ENCODE data around the gene MTARC1.

MTARC1 gene

DNA sequence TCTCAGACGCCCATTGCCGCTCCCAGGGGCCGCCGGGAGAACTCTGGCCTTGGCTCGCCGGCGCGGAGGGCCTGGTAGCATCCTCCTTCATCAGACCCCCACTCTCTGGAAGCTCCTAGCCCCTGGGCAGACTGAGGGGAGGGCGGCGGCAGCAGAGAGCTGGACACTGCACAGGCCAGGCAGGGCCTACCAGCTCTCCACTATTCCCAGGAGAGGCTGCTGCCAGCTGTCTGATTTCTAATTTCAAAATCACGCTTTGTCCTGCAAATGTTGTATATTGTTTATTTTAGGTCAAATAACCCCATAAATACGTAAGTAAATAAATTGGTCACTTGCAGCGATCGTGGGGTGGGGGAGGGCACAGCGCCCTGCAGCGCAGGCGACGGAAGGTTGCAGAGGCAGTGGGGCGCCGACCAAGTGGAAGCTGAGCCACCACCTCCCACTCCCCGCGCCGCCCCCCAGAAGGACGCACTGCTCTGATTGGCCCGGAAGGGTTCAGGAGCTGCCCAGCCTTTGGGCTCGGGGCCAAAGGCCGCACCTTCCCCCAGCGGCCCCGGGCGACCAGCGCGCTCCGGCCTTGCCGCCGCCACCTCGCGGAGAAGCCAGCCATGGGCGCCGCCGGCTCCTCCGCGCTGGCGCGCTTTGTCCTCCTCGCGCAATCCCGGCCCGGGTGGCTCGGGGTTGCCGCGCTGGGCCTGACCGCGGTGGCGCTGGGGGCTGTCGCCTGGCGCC, at the start of gene MTARC1:
Gene MTARC1 (plus strand): TSS at position 577 of the 732 bp plus-strand sequence. CDS start 32 bp downstream, at position 609.
- DNase-seq = no peak

DNA sequence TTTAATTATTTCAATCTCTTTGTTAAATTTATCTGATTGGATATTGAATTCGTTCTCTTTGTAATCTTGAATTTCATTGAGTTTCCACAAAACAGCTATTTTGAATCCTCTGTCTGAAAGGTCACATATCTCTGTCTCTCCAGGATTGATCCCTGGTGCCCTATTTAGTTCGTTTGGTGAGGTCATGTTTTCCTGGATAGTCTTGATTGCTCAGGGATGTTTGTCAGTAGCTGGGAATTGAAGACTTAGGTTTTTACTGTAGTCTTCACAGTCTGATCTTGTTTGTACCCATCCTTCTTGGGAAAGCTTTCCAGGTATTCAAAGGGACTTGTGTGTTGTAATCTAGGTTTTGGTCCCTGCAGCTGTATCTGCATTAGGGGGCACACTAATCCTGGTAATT, 45.4 kb upstream of the MTARC1 start:
- no peak for DNase-seq

DNA sequence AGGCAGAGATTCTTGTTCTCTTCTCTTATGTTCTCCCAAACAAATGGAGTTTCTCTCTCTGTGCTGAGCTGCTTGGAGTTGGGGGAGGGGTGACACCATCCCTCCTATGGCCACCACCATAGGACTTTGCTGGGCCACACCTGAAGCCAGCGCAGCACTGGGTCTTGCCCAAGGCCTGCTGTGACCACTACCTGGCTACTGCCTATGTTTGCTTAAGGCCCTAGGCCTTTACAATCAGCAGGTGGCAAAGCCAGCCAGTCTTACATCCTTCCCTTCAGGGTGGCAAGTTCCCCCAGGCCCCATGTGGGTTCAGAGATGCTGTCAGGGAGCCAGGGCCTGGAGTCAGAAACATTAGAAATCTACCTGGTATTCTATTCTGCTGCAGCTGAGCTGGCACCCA, 44.9 kb upstream of the MTARC1 start:
- DNase-seq = no peak

DNA sequence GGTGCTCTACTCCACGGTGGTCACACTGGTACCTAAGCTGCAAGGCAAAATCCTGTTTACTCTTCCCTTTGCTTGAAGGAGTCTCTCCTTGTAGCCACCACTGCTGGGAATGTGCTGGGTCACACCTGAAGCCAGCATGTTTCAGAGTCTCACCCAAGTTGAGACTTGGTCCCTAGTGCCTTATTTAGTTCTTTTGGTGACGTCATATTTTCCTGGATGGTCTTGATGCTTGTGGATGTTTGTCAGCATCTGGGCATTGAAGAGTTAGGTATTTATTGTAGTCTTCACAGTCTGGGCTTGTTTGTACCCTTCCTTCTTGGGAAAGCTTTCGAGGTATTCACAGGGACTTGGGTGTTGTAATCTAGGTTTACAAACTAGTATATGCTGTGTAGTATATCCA, 44.2 kb upstream of the MTARC1 start:
- no peak for DNase-seq

DNA sequence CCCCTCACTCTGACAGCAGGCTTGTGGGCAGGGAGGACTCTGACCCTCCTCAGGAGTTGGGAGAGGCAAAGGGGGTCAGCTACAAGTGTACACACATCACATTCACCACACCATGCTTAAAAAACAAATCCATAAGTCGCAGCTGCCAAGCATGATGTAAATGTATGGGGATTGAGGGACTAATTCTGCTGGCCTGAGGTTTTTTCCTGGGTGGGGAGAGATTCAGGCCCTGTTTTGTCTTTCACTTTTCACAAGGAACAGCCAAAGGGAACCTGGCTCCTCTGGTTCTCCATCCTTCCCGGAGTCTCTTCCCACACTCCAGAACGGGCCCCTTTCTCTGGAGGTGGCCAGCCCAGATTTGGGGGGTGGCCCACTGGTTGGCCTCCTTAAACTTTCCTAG, 39.9 kb upstream of the MTARC1 start:
- DNase-seq = no peak

DNA sequence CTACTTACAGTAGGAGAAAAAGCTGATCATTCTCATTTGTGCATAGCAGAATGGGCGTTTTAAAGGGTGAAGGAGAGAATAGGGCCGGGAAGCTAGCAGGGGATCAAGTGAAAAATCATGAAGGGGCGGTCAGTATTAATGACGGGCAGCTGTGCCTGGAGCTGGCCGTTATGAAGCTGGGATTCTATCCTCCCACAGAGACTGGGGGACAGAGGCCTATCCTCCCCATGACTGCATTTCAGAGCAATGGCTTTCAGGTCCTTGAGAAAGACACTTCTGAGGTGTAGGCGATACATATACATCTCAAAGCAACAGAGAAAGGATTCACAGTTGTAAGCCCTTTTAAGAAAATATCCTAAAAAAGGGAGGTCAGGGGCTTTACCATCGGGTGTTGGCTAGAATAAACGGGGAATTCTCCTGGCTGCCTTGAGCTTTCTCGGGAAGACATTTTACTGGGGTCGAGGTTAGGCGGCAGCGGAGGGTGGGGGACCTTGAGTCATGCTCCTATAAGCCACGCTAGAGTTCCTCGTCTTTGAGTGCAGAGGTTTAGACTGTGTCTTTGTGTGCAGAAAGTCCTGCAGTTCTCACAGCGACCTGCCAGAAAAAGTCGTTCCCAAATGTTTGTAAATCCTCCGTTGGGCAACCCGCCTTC, 39.1 kb upstream of the MTARC1 start:
- no peak for DNase-seq

DNA sequence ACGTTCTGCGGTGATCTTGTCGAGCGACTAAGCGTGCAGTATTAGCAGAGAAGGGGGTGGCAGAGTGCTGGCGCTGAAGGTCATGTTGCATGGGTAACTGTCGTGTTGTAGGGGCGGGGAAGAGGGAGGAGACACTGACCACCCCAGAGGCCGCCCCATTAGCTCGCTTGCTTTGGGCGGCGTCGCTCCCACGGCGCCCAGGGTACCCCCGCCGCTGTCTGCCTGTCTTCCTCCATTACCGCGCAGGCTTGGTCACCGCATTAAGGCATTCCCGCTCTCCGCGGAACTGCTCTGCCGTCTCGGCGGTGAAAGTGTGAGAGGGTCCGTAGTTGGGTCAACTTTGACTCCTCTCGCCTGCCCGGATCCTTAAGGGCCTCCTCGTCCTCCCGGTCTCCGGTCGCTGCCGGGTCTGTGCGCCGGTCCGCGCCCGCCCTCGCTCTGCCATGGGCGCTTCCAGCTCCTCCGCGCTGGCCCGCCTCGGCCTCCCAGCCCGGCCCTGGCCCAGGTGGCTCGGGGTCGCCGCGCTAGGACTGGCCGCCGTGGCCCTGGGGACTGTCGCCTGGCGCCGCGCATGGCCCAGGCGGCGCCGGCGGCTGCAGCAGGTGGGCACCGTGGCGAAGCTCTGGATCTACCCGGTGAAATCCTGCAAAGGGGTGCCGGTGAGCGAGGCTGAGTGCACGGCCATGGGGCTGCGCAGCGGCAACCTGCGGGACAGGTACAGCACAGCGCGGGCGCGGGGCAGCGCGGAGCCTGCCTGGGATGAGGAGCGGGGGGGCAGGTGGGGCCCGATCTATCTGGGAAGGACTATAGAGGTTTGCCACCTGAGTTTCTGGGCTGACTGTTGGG, 38.4 kb upstream of the MTARC1 start, which contains the start of gene MTARC2:
Gene MTARC2 (plus strand): TSS at position 234 of the 846 bp plus-strand sequence. CDS start 210 bp downstream, at position 444.
- peak in 1 of 2 donors; percentile 20 for DNase-seq

DNA sequence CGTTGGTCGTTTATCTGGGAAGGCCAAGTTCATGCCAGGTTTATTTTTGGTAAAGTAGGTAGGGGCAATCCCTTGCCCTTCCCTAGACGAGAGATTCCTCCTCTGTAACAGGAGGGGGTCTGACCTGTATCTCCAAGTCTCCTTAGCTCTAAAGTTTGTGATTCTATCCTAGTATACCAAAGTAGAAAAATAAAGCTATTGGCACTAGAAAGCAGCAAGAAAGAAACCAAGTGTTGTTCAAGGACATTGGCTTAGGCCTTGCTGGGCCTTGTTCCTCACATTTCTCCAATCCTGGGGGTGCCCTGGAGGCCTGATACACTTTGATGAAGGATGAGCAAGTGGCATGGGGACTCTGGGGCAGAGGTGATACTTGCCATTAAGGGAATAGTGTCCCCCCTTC, 37.8 kb upstream of the MTARC1 start:
- DNase-seq = no peak

DNA sequence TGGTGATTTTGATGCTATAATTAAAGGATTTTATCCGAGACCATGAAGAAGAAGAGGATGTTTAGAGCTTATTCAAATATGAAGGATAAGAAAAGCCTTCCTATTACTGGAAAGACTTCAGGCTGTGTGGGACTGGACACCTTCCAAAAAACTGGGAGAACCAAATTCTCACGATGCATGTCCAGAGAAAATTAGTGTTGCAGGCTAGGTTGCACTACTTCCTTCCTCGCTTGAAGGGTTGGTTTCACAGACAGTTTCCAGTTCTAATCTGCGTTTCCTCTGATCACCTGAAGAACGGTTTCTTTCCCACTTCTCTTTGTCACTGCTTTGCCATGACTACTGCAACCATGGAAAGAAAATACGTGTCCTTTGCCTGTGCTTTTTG, 36.6 kb upstream of the MTARC1 start:
- no peak for DNase-seq

DNA sequence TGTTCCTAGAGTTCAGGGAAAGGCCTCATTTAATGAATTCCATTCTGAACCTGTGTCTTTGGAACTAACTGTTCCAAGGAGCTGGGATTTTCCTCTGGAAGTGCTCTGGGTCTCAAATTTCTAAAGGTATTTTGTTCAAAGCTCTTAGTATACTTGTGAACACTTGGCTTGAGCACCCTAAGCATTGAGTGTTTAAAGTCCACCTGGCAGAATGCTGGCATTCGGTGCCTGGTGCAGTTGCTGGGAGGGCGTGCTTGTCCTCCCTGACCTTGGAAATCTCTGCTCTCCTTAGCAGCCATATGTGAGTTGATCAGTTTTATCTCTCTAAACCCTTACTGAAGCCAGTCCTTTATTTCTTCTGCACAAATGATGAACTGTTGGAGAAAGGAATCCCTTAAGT, 35.6 kb upstream of the MTARC1 start:
- no peak for DNase-seq

DNA sequence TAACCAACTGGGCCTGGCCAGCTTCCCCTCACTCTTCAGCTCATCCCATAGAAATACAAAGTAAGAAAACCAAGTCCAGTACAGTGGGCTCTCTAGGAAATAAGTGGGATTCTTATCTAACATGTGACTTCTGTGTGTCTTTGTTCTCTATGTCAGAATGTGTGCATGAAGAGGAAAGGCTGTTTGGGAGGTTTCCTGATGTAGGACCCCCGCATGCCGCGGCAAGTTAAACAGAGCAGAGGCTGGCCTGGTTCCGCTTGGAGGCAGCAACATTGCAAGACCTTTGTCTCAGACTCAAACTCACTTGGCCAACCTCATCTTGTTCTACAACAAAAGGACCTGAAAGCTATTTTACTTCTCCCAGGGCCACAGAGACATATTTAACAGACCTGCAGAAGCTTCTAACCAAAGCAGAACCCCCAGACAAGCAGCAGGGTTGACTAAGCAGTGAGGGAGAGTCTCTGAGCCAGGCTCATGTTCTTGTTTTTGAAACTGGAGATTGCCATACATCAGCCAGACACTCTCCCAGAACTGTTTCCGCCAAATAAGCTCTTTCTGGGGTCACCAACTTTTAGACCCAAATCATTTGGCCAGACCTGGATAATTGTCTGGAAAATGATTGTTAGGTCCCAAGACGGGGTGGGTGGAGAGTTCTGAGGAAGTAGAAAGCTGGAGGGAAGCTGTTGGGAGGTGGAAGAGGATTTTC, 32.3 kb upstream of the MTARC1 start:
- no peak for DNase-seq

DNA sequence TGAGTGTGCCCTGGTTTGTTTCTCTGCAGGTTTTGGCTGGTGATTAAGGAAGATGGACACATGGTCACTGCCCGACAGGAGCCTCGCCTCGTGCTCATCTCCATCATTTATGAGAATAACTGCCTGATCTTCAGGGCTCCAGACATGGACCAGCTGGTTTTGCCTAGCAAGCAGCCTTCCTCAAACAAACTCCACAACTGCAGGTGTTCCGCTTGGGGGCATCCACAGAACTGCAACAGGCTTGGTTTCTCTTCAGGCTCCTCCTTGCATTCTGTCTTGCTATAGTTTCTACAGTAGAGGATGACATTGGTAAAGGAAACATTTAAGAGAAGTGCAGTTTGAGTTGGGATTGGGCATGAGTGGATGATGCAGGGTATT, 31.8 kb upstream of the MTARC1 start:
- no peak for DNase-seq

DNA sequence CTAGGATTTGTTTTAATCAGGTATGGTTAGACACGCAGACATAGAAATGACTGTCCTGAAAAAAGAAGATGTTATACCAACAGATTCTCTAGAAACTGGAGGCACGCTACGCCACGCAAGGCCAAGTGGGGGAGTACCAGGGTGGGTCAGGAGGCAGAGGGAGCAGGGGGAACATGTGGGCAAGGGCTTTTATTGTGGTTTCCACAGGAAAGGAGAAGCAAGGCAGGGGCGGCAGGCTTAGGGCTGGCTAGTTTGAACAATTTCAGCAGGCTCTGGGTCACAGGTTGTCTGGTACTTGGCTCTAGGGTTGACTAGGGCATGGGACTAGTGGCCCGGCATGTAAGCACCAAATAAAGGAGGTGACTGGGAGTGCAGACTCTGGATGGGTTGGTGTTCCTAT, 31.4 kb upstream of the MTARC1 start:
- no peak for DNase-seq

DNA sequence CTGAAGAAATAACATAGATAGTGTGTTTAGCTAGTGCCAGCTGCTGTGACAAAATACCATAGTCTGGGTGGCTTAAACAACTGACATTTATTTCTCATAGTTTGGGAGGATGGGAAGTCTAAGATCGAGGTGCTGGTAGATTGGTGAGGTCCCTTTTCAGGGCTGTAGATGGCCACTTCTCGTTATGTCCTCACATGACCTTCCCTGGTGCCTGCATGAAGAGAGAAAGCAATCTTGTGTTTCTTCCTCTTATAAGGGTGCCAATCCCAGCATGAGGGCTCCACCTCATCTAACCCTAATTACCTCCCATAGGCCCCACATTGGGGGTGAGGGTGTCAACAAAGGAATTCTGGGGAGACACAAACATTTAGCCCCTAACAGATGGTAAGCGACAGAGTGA, 29.3 kb upstream of the MTARC1 start:
- no peak for DNase-seq

DNA sequence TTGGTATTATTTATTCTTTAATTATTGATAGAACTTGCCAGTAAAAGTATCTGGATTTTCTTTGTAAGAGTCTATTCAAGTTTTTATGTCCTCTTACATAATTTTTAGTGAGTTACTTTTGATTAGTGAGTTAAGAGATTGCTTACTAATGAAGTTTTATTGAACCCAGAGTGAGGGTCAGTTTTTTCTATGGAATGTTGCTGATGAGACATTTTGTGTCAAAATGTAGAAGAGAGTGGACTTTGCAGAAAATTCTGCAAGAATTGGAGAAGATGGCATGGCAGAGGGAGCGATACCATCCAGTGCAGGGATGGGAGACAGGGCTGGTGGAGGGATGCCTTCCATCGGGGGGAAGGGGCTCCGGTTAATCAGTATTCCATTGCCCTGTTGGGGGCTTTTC, 27.6 kb upstream of the MTARC1 start:
- no peak for DNase-seq

DNA sequence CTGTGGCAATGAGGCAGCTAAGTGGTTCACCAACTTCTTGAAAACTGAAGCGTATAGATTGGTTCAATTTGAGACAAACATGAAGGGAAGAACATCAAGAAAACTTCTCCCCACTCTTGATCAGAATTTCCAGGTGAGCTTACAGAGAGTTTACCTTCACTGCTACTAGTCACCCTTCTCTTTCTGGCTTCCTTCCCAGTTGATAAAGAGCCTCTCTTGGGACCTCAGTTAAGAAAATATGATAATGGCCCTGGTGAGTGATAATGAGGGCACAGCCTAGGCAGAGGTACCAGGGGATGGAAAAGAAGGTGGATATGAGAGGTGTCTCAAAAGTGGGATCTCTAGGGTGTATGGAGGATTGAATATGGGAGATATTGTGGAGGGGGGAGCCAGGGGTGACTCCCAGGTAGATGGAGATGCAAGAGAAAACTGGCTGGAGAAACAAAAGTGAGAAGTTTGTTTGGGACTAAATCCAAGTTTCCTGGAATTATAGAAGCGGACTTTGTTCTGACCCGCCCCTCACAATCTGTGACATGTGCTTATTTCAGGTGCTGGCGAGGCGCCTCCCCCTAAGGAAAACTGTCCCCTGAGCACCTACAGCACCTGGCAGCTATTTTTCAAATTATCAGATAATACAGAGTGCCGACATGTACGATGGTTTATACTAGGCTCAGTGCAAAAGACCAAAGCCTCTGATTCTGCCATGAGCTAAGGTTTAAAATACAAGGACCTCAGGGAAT, 24.9 kb upstream of the MTARC1 start:
- no peak for DNase-seq

DNA sequence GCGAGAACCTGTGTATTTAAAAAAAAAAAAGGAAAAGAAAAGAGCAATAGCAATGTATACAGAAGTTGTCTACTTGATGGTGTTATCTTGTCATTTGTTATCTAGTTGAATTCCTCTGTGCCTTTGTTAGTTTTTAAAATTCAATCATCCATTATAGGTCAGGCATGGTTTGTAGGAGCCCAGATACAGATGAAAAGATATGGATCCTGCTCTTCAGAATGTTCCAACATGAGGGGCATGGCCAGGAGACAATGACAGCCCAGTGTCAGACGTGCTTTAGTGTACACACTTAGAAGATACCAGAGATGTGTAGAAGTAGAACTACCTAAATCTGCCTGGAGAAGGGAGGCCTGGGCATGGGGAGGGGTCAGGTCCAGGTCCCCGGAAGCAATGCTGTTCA, 22.0 kb upstream of the MTARC1 start:
- no peak for DNase-seq

DNA sequence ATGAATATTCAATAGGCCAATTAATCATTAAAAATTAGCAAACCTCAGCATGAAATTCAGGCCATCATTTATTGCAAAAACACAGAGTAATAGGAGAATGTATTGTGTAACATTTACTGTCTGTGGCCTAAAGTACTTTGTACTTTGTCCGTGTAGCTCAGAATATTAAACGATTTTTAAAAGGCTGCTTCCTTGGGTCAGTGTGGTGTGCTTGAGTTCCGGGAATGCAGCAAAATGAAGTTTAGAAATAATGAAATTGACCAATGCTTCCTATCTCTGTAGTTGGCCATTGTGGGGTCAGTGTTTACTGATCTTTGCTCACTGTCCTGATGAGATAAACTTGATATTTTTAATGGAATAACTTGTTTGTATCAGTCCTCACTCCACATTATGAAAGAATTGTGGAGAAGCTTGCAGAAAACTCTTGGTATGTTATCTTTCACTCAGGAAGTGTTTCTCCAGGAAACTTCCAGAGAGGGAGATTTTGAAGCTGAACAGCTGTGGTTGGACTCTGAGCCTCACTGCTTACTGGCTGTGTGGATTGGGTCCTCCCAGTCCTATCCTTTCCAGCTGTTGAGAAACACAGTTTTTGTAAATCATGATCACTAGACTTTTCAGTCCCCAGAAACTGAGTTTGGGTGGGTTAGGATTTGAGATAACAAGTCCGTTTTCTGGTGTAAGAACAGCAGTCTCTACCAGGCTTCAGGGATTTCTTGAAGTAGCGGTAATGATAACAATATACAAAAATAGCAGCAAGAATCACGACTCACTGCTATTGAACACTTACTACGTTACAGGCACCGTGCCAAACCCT, 19.2 kb upstream of the MTARC1 start:
- DNase-seq = no peak

DNA sequence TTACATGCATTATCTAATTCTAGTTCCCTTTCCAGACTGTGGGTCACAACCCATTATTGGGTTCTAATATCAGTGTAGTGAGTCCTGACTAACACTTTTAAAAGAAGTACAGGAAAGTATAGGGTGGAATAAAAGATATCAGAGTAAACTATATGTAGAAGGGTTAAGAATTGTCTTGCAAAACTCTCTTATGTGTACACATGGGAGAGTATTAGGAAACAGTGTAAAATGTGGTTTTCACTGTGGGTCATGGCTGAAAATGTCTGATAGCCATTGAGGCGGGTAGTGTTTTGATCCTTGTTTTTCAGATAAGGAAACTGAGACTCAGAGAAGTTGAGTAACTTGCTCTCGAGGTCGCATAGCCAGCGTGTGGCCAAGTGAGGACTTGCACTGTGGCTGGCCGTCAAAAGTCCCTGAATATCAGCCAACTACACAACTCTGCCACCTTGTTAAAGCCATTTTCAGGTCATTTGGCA, 18.5 kb upstream of the MTARC1 start:
- DNase-seq = no peak

DNA sequence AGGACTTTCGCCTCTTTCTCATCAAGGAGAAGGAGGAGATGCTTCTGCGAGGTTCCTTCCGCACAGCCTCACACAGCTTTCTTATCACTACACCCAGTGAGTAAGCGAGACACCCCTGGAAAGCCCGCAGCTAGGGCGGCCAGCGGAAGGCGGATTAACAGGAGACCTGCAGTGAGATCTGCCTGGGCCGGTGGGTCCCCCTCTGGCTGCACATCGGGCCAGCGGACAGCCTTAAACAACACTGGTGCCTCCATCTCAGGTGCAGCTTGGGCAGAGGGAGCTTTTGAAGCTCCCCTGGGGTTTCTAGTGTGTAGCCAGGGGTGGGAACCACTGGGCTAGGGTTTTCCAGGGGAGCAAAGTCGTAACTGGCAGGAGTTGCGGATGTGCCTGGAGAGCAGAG, 17.5 kb upstream of the MTARC1 start:
- DNase-seq = no peak

DNA sequence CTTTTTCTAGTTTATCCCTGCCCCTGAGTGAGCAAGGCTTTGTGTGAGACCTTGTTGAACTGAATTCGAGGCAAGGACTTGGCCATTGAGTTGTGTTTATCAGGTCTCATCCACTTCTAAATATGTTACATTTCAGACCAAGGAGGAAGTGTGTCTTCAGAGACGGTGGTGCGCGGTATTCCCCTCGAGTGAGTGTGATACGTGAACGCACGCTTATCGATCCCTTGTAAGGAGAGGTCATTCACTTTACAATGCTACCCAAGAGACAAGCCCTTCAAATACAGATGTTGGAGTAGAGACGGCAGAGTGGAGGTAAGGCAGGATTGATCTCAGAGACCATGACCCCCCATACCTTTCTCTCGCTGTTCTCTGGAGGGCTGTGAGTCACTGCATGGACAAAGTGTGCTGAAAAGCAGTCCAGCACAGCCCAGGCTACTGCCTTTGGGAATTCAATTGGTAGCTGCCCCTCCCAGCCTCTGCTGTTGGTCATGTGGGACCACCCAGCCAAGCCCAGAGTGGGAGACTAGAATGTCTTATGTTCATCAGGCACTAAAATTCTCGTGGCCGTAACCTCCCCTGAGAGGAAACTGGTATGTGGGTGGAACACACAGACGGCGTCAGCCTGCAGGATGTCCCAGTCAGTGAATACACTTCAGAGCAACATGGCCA, 16.3 kb upstream of the MTARC1 start:
- DNase-seq = peak in 1 of 2 donors; percentile 36
